IPS-NIHi7 (cell line): ENCODE measurements around the gene CTPS2.

Experiments used
- DNase-seq: peaks from one replicate; pipeline ENCODE4 v3.0.0; 2012; ENCODE audit warnings: mixed read lengths; ENCODE audit errors: extremely low spot score

CTPS2 gene

GRCh38 chrX:16558489-16558888, 154.0 kb downstream of the CTPS2 start:
- DNase-seq: no peak

DNA sequence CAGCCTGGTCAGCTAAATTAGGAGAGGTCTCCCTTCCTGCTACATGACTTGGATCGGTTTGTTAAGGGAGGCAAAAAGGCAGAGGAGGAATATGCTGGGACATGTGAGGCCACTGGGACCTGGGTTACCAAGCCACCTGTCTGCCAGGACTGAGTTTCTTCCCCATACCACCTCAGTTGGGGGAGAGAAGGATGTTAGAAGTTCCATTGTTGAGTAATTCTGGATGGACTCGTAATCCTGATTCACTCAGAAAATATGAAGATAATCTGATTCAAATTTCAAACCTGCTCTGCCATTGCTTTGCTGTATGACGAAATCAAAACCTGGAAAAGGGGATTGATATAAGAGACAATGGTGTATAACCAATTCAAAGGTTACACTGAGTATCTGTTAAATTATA, 159.9 kb downstream of the CTPS2 start:
- no peak for DNase-seq

DNA sequence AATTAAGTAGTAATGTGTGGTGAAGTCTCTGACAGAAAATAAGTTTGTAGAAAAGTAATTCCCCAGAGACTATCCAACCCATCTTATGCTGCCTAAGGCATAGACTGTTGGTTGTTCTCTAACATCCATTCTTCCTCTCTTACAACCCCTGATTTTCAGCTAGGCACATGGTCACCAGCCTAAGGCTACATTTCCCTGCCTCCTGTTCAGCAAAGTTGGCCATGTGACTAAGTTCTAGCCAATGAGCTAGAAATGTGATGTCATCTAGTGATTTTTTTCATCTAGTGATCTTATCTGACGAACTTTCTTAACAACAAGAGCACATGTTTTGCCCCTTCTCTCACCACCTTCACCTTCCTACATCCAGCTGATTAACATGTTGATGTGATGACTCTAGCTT, 164.8 kb downstream of the CTPS2 start:
- no peak for DNase-seq

DNA sequence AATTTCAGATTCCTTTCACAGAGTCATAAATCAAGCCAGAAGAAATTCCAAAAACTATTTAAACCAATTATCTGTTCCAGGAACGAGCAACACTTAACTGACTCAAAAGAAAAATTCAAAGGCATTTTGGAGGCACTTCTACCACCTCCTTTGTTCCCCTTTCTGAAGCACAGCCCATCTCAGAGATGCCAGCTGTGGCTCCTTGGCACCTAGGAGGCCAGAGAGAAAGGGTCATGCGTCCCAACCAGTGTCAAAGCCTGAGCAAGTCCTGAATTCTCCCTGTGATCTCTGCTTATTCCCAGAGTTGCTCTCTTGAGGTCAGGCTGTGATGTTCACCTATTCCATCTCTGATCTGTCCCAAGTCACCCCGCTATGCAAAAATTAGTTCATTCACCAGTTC, 167.5 kb downstream of the CTPS2 start:
- DNase-seq: no peak
